ENCODE measurements around the gene ARMC2. TPM values are rescaled to one million over a fixed set of nuclear protein-coding genes. Genes with fewer than 3 reads are reported as not detected.

ARMC2 gene
- total RNA-seq, 1 donor from 2014 or later = 3.5 TPM

DNA sequence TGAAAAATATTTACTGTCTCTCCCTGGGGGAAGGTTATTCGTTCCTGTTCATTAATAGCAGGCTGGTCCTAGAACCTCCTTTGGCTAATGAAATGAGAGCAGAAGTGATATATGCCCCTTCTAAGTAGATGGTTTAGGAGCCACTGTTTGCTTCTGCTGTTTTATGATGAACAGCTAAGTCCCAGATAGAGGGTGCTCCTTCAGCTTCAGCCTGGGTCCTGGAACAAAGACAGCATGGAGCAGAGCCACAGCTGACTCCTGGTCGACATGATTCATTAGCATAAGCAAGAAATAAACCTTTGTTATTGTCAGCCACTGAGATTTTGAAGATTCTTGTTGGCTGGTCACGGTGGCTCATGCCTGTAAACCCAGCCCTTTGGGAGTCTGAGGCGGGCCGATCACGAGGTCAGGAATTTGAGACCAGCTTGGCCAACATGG, 47.8 kb upstream of the ARMC2 start:
- TF ChIP-seq, protein P1, sequence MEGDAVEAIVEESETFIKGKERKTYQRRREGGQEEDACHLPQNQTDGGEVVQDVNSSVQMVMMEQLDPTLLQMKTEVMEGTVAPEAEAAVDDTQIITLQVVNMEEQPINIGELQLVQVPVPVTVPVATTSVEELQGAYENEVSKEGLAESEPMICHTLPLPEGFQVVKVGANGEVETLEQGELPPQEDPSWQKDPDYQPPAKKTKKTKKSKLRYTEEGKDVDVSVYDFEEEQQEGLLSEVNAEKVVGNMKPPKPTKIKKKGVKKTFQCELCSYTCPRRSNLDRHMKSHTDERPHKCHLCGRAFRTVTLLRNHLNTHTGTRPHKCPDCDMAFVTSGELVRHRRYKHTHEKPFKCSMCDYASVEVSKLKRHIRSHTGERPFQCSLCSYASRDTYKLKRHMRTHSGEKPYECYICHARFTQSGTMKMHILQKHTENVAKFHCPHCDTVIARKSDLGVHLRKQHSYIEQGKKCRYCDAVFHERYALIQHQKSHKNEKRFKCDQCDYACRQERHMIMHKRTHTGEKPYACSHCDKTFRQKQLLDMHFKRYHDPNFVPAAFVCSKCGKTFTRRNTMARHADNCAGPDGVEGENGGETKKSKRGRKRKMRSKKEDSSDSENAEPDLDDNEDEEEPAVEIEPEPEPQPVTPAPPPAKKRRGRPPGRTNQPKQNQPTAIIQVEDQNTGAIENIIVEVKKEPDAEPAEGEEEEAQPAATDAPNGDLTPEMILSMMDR (IDR thresholded peaks at IDR 0.05) = no peak
- POLR2A ChIA-PET = no interaction called here
- Mint-ChIP-seq H3K27ac (no peak overlapping the region), H3K4me1 (peaks cover 14% of the 10 kb centered on the region), H3K4me3 (no peak overlapping the region), H3K27me3 (peaks cover 11% of the 10 kb centered on the region), H3K9me3 (no peaks in the 10 kb centered on the region), H3K36me3 (ENCODE audit: low read depth) (no peaks in the 10 kb centered on the region)
- CTCF ChIA-PET = interaction anchor here (1.2 kb wide), 1 partner anchor 257 kb away, joined by 3 read pairs; no protein-coding TSS in a partner anchor
- no peak for DNase-seq
- no peak for ATAC-seq (ENCODE audit: low read depth)
- intact Hi-C loops (cut with micrococcal nuclease) = no loop called here

DNA sequence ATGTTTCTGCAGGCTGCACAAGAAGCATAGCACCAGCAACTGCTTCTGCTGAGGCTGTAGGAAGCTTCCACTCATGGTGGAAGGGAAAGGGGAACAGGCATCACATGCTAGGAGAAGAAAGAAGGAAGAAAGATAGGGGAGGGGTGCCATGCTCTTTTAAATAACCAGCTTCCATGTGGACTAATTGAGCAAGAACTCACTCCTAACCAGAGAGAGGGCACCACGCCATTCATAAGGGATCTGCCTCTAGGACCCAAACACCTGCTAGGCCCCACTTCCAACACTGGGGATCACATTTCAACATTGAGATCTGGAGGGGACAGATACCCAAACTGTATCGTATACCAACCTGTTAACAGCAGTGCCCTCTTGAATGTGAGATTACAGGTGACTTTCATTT, 46.9 kb upstream of the ARMC2 start:
- ATAC-seq (ENCODE audit: low read depth) (no peak), DNase-seq (no peak)
- H3K27me3 Mint-ChIP-seq = peaks cover 11% of the 10 kb centered on the region
- POLR2A ChIA-PET = no interaction called here
- no peak overlapping the region for H3K27ac Mint-ChIP-seq
- no peaks in the 10 kb centered on the region for H3K36me3 Mint-ChIP-seq (ENCODE audit: low read depth)
- CTCF ChIA-PET = interaction anchor here (1.2 kb wide), 1 partner anchor 258 kb away, joined by 3 read pairs; no protein-coding TSS in a partner anchor
- no peaks in the 10 kb centered on the region for H3K9me3 Mint-ChIP-seq
- intact Hi-C loops (cut with micrococcal nuclease) = no loop called here
- H3K4me3 Mint-ChIP-seq = no peak overlapping the region
- H3K4me1 Mint-ChIP-seq = peaks cover 19% of the 10 kb centered on the region
- TF ChIP-seq, protein P1 (IDR thresholded peaks at IDR 0.05) = no peak

DNA sequence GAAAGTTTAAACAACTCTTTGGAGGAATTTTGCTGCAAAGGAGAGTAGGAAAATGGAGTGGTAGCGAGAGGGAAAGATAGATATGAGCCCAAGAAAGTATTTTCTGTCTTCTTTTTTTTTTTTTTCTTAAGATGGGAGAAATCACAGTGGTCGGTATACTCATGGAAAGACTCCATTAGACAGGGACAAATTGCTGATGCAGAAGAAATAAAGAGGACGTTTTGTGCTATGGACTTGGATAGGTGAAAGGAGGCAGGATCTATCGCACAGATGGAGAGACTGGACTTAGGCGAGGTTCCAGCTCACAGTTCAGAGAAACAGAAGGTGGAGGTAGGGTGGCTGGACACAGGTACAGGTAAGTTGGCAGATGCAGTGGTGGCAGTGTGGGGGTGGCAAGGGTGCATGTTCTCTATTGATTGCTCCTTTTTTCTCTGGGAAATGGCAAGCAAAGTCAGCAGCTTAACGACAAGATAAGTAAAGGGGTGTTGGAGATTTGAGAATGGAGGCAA, 44.2 kb upstream of the ARMC2 start:
- intact Hi-C loops (cut with micrococcal nuclease) = no loop called here
- Mint-ChIP-seq H3K4me1 (peaks cover 11% of the 10 kb centered on the region), H3K27me3 (peaks cover 2% of the 10 kb centered on the region), H3K36me3 (ENCODE audit: low read depth) (no peaks in the 10 kb centered on the region), H3K4me3 (no peak overlapping the region), H3K27ac (no peak overlapping the region), H3K9me3 (no peaks in the 10 kb centered on the region)
- ChIA-PET POLR2A (no interaction called here), CTCF (no interaction called here)
- ATAC-seq (ENCODE audit: low read depth) (no peak), DNase-seq (no peak)
- TF ChIP-seq, protein P1 (IDR thresholded peaks at IDR 0.05) = no peak

DNA sequence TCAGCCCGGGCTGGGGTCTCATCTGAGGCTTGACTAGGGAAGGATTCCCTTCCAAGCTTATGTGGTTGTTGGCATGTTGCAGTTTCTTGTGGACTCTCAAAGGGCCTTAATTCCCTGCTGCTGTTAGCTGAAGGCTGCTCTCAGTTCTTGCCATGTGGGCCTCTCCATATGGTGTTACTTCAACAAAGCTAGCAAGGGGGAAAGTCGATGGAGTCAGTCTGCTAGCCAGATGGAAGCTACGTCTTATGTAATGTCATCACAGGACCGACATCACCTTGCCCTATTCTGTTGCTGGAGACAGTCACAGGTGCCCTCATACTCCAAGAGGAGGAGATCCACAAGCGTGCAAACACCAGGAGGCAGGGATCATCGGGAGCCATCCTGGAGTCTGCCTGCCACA, 43.3 kb upstream of the ARMC2 start:
- no peak for DNase-seq
- POLR2A ChIA-PET = no interaction called here
- Mint-ChIP-seq H3K27me3 (no peaks in the 10 kb centered on the region), H3K36me3 (ENCODE audit: low read depth) (no peaks in the 10 kb centered on the region), H3K4me3 (no peak overlapping the region), H3K4me1 (peaks cover 11% of the 10 kb centered on the region), H3K9me3 (no peaks in the 10 kb centered on the region), H3K27ac (no peak overlapping the region)
- CTCF ChIA-PET = no interaction called here
- TF ChIP-seq, protein P1 (IDR thresholded peaks at IDR 0.05) = no peak
- intact Hi-C loops (cut with micrococcal nuclease) = no loop called here
- no peak for ATAC-seq (ENCODE audit: low read depth)

- no peaks in the 10 kb centered on the region for H3K27me3 Mint-ChIP-seq
- H3K36me3 Mint-ChIP-seq (ENCODE audit: low read depth) = no peaks in the 10 kb centered on the region
- intact Hi-C loops (cut with micrococcal nuclease) = no loop called here
- TF ChIP-seq, protein P1 (IDR thresholded peaks at IDR 0.05) = no peak
- peaks cover 11% of the 10 kb centered on the region for H3K4me1 Mint-ChIP-seq
- peak; percentile 45 for ATAC-seq (ENCODE audit: low read depth)
- no peaks in the 10 kb centered on the region for H3K9me3 Mint-ChIP-seq
- CTCF ChIA-PET = interaction anchor here (0.7 kb wide), 1 partner anchor 264 kb away, joined by 3 read pairs; no protein-coding TSS in a partner anchor
- H3K4me3 Mint-ChIP-seq = no peak overlapping the region
- no peak for DNase-seq
- POLR2A ChIA-PET = interaction anchor here (0.6 kb wide), 1 partner anchor 35 kb away, joined by 4 read pairs; no protein-coding TSS in a partner anchor
- H3K27ac Mint-ChIP-seq = no peak overlapping the region
Measured at GRCh38 chr6:108805611-108806167, 42.5 kb upstream of the ARMC2 start.
